ENCODE measurements around the gene TRIM43B. TPM values are rescaled to one million over a fixed set of nuclear protein-coding genes. Genes with fewer than 3 reads are reported as not detected.
"Not testable (repeated sequence)": the region's sequence is repeated elsewhere in the genome, so short reads cannot be mapped to it uniquely, and the experiment has no call there.

The TRIM43B gene
- polyA plus RNA-seq (ENCODE audit: insufficient read length in 3 of 3): under 1 TPM; 0.31 to 0.47 (median 0.42) TPM

- not testable (repeated sequence) for DNase-seq (ENCODE audit: low read depth in 3 of 3, low spot score in 2 of 3)
These were observed at the start of gene TRIM43B for GRCh38 chr2:95484654-95485053. Gene TRIM43B (minus strand): TSS chr2:95484754. CDS start chr2:95482714, 2,040 bp downstream.

- DNase-seq (ENCODE audit: low read depth in 3 of 3, low spot score in 2 of 3): no peak
These were observed 46.8 kb upstream of the TRIM43B start for GRCh38 chr2:95531254-95531771.

- DNase-seq (ENCODE audit: low read depth in 3 of 3, low spot score in 2 of 3): no peak
These were observed 46.2 kb upstream of the TRIM43B start for GRCh38 chr2:95530734-95531133.

GRCh38 chr2:95526360-95527341 is 42.1 kb upstream of the TRIM43B start:
- peak; percentile 53 to 65 (median 61) for DNase-seq (ENCODE audit: low read depth in 3 of 3, low spot score in 2 of 3)

- DNase-seq (ENCODE audit: low read depth in 3 of 3, low spot score in 2 of 3): peak in 1 of 3 donors; percentile 4
These were observed 40.9 kb upstream of the TRIM43B start for GRCh38 chr2:95525294-95526035.

GRCh38 chr2:95524195-95524594 is 39.6 kb upstream of the TRIM43B start:
- DNase-seq (ENCODE audit: low read depth in 3 of 3, low spot score in 2 of 3): no peak

GRCh38 chr2:95514718-95515117 is 30.2 kb upstream of the TRIM43B start:
- no peak for DNase-seq (ENCODE audit: low read depth in 3 of 3, low spot score in 2 of 3)

- not testable (repeated sequence) for DNase-seq (ENCODE audit: low read depth in 3 of 3, low spot score in 2 of 3)
These were observed 29.7 kb upstream of the TRIM43B start for GRCh38 chr2:95514226-95514625.

- no peak for DNase-seq (ENCODE audit: low read depth in 3 of 3, low spot score in 2 of 3)
These were observed 24.9 kb upstream of the TRIM43B start for GRCh38 chr2:95509408-95509807.

- DNase-seq (ENCODE audit: low read depth in 3 of 3, low spot score in 2 of 3): no peak
These were observed 20.7 kb upstream of the TRIM43B start for GRCh38 chr2:95505222-95505621.

- no peak for DNase-seq (ENCODE audit: low read depth in 3 of 3, low spot score in 2 of 3)
These were observed 16.3 kb upstream of the TRIM43B start for GRCh38 chr2:95500854-95501253.

GRCh38 chr2:95492076-95492475 is 7.5 kb upstream of the TRIM43B start:
- DNase-seq (ENCODE audit: low read depth in 3 of 3, low spot score in 2 of 3): not testable (repeated sequence)

- DNase-seq (ENCODE audit: low read depth in 3 of 3, low spot score in 2 of 3): not testable (repeated sequence)
These were observed 9.5 kb downstream of the TRIM43B start for GRCh38 chr2:95475025-95475424.

GRCh38 chr2:95467984-95468383 is 16.6 kb downstream of the TRIM43B start:
- not testable (repeated sequence) for DNase-seq (ENCODE audit: low read depth in 3 of 3, low spot score in 2 of 3)

- not testable (repeated sequence) for DNase-seq (ENCODE audit: low read depth in 3 of 3, low spot score in 2 of 3)
These were observed 18.0 kb downstream of the TRIM43B start for GRCh38 chr2:95466572-95466971.

GRCh38 chr2:95463292-95463691 is 21.3 kb downstream of the TRIM43B start:
- not testable (repeated sequence) for DNase-seq (ENCODE audit: low read depth in 3 of 3, low spot score in 2 of 3)

GRCh38 chr2:95445317-95445716 is 39.2 kb downstream of the TRIM43B start:
- DNase-seq (ENCODE audit: low read depth in 3 of 3, low spot score in 2 of 3): not testable (repeated sequence)

GRCh38 chr2:95442474-95443099 is 42.0 kb downstream of the TRIM43B start:
- DNase-seq (ENCODE audit: low read depth in 3 of 3, low spot score in 2 of 3): not testable (repeated sequence)

- not testable (repeated sequence) for DNase-seq (ENCODE audit: low read depth in 3 of 3, low spot score in 2 of 3)
These were observed 48.7 kb downstream of the TRIM43B start for GRCh38 chr2:95435872-95436209.

- not testable (repeated sequence) for DNase-seq (ENCODE audit: low read depth in 3 of 3, low spot score in 2 of 3)
These were observed 49.2 kb downstream of the TRIM43B start for GRCh38 chr2:95435162-95435871.
